GM19351 (cell line): ENCODE results near the gene ATP4A.

Experiments used
- ATAC-seq: cut with Tn5 transposase; IDR thresholded peaks from one replicate; pipeline ENCODE4 v1.9.1; 2021; ENCODE audit warnings: mild to moderate bottlenecking, moderate library complexity; ENCODE audit not compliant: unreplicated experiment

ATP4A gene

GRCh38 chr19:35566738-35567137, 3.3 kb upstream of the ATP4A start:
- no peak for ATAC-seq

GRCh38 chr19:35565016-35565856, 1.8 kb upstream of the ATP4A start:
- no peak for ATAC-seq

- no peak for ATAC-seq
These were observed 682 bp downstream of the ATP4A start for GRCh38 chr19:35562776-35563175.

GRCh38 chr19:35562336-35562735, 1.1 kb downstream of the ATP4A start:
- no peak for ATAC-seq

GRCh38 chr19:35561436-35561835, 2.0 kb downstream of the ATP4A start:
- ATAC-seq, result no peak

GRCh38 chr19:35560677-35561076, 2.8 kb downstream of the ATP4A start:
- ATAC-seq, result no peak

- ATAC-seq, result no peak
These were observed 3.2 kb downstream of the ATP4A start for GRCh38 chr19:35560271-35560670.

- ATAC-seq, result no peak
These were observed 3.7 kb downstream of the ATP4A start for GRCh38 chr19:35559781-35560180.

GRCh38 chr19:35559281-35559659, 4.2 kb downstream of the ATP4A start:
- ATAC-seq, result peak; percentile 66

- peak; percentile 23 for ATAC-seq
These were observed 4.8 kb downstream of the ATP4A start for GRCh38 chr19:35558400-35559280.

GRCh38 chr19:35557539-35558399, 5.7 kb downstream of the ATP4A start:
- no peak for ATAC-seq

- ATAC-seq, result no peak
These were observed 6.5 kb downstream of the ATP4A start for GRCh38 chr19:35556846-35557538.

GRCh38 chr19:35556025-35556590, 7.3 kb downstream of the ATP4A start:
- no peak for ATAC-seq

GRCh38 chr19:35555301-35556005, 8.0 kb downstream of the ATP4A start:
- ATAC-seq, result no peak

GRCh38 chr19:35554076-35554475, 9.4 kb downstream of the ATP4A start:
- no peak for ATAC-seq

GRCh38 chr19:35553385-35554000, 10.0 kb downstream of the ATP4A start:
- ATAC-seq, result no peak

GRCh38 chr19:35552534-35553384, 10.7 kb downstream of the ATP4A start:
- ATAC-seq, result no peak
